ENCODE results near the gene BBOX1. TPM values are rescaled to one million over a fixed set of nuclear protein-coding genes. Genes with fewer than 3 reads are reported as not detected.

Gene BBOX1
- total RNA-seq, 1 donor from 2014 or later, result not detected

DNA sequence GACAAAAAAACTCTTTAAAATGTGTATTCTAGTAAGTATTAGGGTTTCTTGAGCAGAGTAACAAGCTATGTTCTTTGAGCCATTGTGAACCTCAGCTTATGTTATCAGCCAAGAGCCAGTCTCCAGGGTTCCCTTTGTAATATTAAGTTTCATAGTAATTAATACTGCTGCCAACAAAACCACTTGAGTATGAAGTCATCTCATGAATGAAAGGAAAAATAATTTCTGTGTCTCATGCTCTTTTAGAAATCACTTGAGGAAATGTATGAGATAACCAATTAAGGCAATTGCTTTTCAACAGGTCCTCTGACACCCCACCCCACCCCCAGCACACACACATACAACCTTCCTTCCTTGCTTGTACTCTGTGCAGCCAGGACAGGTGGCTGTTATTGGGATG is 59.9 kb downstream of the BBOX1 start:
- Histone ChIP-seq H3F3A (ENCODE audit: low read depth) (no peaks in the 10 kb centered on the region), H3K36me3 (no peaks in the 10 kb centered on the region), H3K79me2 (ENCODE audit: low read depth) (no peaks in the 10 kb centered on the region), H2AFZ (replicated peaks) (no peak overlapping the region), H3K4me1 (no peaks in the 10 kb centered on the region), H4K20me1 (ENCODE audit: low read depth) (no peaks in the 10 kb centered on the region), H3K4me2 (no peak overlapping the region), H3K9me3 (ENCODE audit: low read depth) (no peaks in the 10 kb centered on the region), H3K9ac (no peak overlapping the region), H3K4me3 (no peak overlapping the region), H3K27ac (no peak overlapping the region), H3K27me3 (no peaks in the 10 kb centered on the region)
- no peaks in the 10 kb centered on the region for H3K4me1 Mint-ChIP-seq
- H3K36me3 Mint-ChIP-seq, result no peaks in the 10 kb centered on the region
- H3K4me3 Mint-ChIP-seq, result no peak overlapping the region
- no peaks in the 10 kb centered on the region for H3K27me3 Mint-ChIP-seq (ENCODE audit: insufficient read depth, low read depth)
- no peak overlapping the region for H3K27ac Mint-ChIP-seq
- H3K9me3 Mint-ChIP-seq, result peaks cover under 1% of the 10 kb centered on the region
- no peak for DNase-seq (ENCODE audit: low spot score)
- TF ChIP-seq EZH2phosphoT487 (IDR thresholded peaks at IDR 0.05), result no peak
- no peak for TF ChIP-seq EZH2 (IDR thresholded peaks at IDR 0.05)
- TF ChIP-seq, protein P1, sequence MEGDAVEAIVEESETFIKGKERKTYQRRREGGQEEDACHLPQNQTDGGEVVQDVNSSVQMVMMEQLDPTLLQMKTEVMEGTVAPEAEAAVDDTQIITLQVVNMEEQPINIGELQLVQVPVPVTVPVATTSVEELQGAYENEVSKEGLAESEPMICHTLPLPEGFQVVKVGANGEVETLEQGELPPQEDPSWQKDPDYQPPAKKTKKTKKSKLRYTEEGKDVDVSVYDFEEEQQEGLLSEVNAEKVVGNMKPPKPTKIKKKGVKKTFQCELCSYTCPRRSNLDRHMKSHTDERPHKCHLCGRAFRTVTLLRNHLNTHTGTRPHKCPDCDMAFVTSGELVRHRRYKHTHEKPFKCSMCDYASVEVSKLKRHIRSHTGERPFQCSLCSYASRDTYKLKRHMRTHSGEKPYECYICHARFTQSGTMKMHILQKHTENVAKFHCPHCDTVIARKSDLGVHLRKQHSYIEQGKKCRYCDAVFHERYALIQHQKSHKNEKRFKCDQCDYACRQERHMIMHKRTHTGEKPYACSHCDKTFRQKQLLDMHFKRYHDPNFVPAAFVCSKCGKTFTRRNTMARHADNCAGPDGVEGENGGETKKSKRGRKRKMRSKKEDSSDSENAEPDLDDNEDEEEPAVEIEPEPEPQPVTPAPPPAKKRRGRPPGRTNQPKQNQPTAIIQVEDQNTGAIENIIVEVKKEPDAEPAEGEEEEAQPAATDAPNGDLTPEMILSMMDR (IDR thresholded peaks at IDR 0.05), result no peak

DNA sequence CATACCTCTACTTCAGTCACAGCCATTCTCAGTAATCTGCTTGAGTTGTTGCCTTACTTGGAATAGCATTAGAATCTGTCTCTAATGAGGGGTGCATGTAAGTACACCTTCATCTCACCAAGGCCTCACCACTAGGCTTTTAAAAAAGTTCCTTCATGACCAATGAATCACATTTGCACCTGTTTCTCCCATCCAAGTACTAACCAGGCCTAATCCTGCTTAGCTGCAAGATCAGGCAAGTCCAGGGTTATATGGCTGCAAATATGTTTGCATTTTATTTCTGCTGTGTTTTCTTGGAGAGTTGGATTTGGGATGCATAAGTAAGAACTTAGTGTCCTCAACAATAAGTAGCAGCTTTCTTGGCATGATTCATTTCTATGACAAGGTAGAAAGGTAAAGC is 66.9 kb downstream of the BBOX1 start:
- no peaks in the 10 kb centered on the region for H3K79me2 ChIP-seq (ENCODE audit: low read depth)
- Mint-ChIP-seq H3K27ac (no peak overlapping the region), H3K4me1 (no peaks in the 10 kb centered on the region), H3K27me3 (ENCODE audit: insufficient read depth, low read depth) (no peaks in the 10 kb centered on the region), H3K36me3 (no peaks in the 10 kb centered on the region), H3K9me3 (peaks cover 2% of the 10 kb centered on the region), H3K4me3 (no peak overlapping the region)
- no peak overlapping the region for H3K27ac ChIP-seq
- no peak overlapping the region for H3K4me2 ChIP-seq
- H3K27me3 ChIP-seq, result no peaks in the 10 kb centered on the region
- no peak overlapping the region for H3K4me3 ChIP-seq
- no peak overlapping the region for H3K9ac ChIP-seq
- TF ChIP-seq EZH2 (IDR thresholded peaks at IDR 0.05) (no peak), EZH2phosphoT487 (IDR thresholded peaks at IDR 0.05) (no peak)
- TF ChIP-seq, protein P1 (IDR thresholded peaks at IDR 0.05), result no peak
- DNase-seq (ENCODE audit: low spot score), result no peak
- no peaks in the 10 kb centered on the region for H4K20me1 ChIP-seq (ENCODE audit: low read depth)
- H3K4me1 ChIP-seq, result no peaks in the 10 kb centered on the region
- no peak overlapping the region for H2AFZ ChIP-seq (replicated peaks)
- H3K9me3 ChIP-seq (ENCODE audit: low read depth), result no peaks in the 10 kb centered on the region
- H3K36me3 ChIP-seq, result no peaks in the 10 kb centered on the region
- H3F3A ChIP-seq (ENCODE audit: low read depth), result no peaks in the 10 kb centered on the region

GRCh38 chr11:27108809-27109208 is 68.2 kb downstream of the BBOX1 start:
- H3K27ac ChIP-seq, result no peak overlapping the region
- H3K4me3 ChIP-seq, result no peak overlapping the region
- H3K79me2 ChIP-seq (ENCODE audit: low read depth), result no peaks in the 10 kb centered on the region
- DNase-seq (ENCODE audit: low spot score), result no peak
- no peak overlapping the region for H2AFZ ChIP-seq (replicated peaks)
- no peaks in the 10 kb centered on the region for H3K9me3 ChIP-seq (ENCODE audit: low read depth)
- peaks cover 2% of the 10 kb centered on the region for H3K9me3 Mint-ChIP-seq
- no peak overlapping the region for H3K4me2 ChIP-seq
- no peak for TF ChIP-seq EZH2 (IDR thresholded peaks at IDR 0.05)
- H3K27me3 ChIP-seq, result no peaks in the 10 kb centered on the region
- H3K27ac Mint-ChIP-seq, result no peak overlapping the region
- H3K27me3 Mint-ChIP-seq (ENCODE audit: insufficient read depth, low read depth), result peaks cover 2% of the 10 kb centered on the region
- no peaks in the 10 kb centered on the region for H3K36me3 ChIP-seq
- H3K4me1 Mint-ChIP-seq, result no peaks in the 10 kb centered on the region
- no peak overlapping the region for H3K9ac ChIP-seq
- H3F3A ChIP-seq (ENCODE audit: low read depth), result no peaks in the 10 kb centered on the region
- no peak overlapping the region for H3K4me3 Mint-ChIP-seq
- H3K4me1 ChIP-seq, result no peaks in the 10 kb centered on the region
- H3K36me3 Mint-ChIP-seq, result no peaks in the 10 kb centered on the region
- H4K20me1 ChIP-seq (ENCODE audit: low read depth), result no peaks in the 10 kb centered on the region

- Mint-ChIP-seq H3K4me1 (no peaks in the 10 kb centered on the region), H3K36me3 (no peaks in the 10 kb centered on the region)
Measured at GRCh38 chr11:27111896-27112295, 71.3 kb downstream of the BBOX1 start.

More at GRCh38 chr11:27111896-27112295, 71.3 kb downstream of the BBOX1 start:
- H4K20me1 ChIP-seq (ENCODE audit: low read depth), result no peaks in the 10 kb centered on the region
- H3K4me2 ChIP-seq, result no peak overlapping the region
- H3K9me3 ChIP-seq (ENCODE audit: low read depth), result no peaks in the 10 kb centered on the region
- H2AFZ ChIP-seq (replicated peaks), result no peak overlapping the region
- no peak for TF ChIP-seq EZH2 (IDR thresholded peaks at IDR 0.05)
- no peak for TF ChIP-seq EZH2phosphoT487 (IDR thresholded peaks at IDR 0.05)
- TF ChIP-seq, protein P1 (IDR thresholded peaks at IDR 0.05), result no peak
- H3K27ac Mint-ChIP-seq, result no peak overlapping the region
- H3F3A ChIP-seq (ENCODE audit: low read depth), result no peaks in the 10 kb centered on the region
- H3K9ac ChIP-seq, result no peak overlapping the region
- no peak overlapping the region for H3K27ac ChIP-seq
- H3K79me2 ChIP-seq (ENCODE audit: low read depth), result no peaks in the 10 kb centered on the region
- no peaks in the 10 kb centered on the region for H3K9me3 Mint-ChIP-seq
- H3K4me3 Mint-ChIP-seq, result no peak overlapping the region
- H3K27me3 Mint-ChIP-seq (ENCODE audit: insufficient read depth, low read depth), result peaks cover 2% of the 10 kb centered on the region
- no peaks in the 10 kb centered on the region for H3K36me3 ChIP-seq
- no peak for DNase-seq (ENCODE audit: low spot score)
- H3K27me3 ChIP-seq, result no peaks in the 10 kb centered on the region
- no peak overlapping the region for H3K4me3 ChIP-seq
- no peaks in the 10 kb centered on the region for H3K4me1 ChIP-seq

Measured in neural progenitor cell (in vitro differentiated cells).